ENCODE results near the gene CARHSP1. TPM values are rescaled to one million over a fixed set of nuclear protein-coding genes. Genes with fewer than 3 reads are reported as not detected.

Gene CARHSP1
- total and polyA plus RNA-seq, 2 of the 4 experiments (the other 2 are of a cell fraction) = 121 to 138 TPM

GRCh38 chr16:8847623-8848022 is 21.2 kb downstream of the CARHSP1 start (continued):
- TF ChIP-seq CTCF (conservative IDR thresholded peaks at IDR 0.05; ENCODE audit: low read depth, low read length) = no peak

- no peak overlapping the region for H3K27ac ChIP-seq (ENCODE audit: insufficient read depth, low read length)
- intact Hi-C loops (cut with micrococcal nuclease) = no loop called here
- CTCF ChIA-PET = no interaction called here
These were observed 21.7 kb downstream of the CARHSP1 start for GRCh38 chr16:8847145-8847544.

More at GRCh38 chr16:8847145-8847544, 21.7 kb downstream of the CARHSP1 start:
- dilution Hi-C loops (cut with HindIII; ENCODE audit: low sequenced_read_pairs, unreplicated experiment) (no loop called here), in situ Hi-C loops (cut with MboI; ENCODE audit: low sequenced_read_pairs) (no loop called here)
- WGBS, 2 experiments (ENCODE audit: extremely low coverage in 2 of 2, insufficient read length in 1 of 2) = 82% methylated on average over 7 of the region's 13 CpGs; no CpG with 5 or more reads in 1 of the 2 experiments
- DNase-seq = no peak
- Histone ChIP-seq H2BK5ac (ENCODE audit: low read depth, low read length, poor library complexity, severe bottlenecking) (no peak overlapping the region), H3K14ac (replicated peaks; ENCODE audit: low read depth, low read length) (no peak overlapping the region), H3K36me3 (ENCODE audit: control insufficient read depth, insufficient read depth, low read length) (peaks cover 45% of the 10 kb centered on the region), H2BK20ac (ENCODE audit: low read depth, low read length) (no peak overlapping the region), H2AK5ac (ENCODE audit: low read depth, low read length) (no peak overlapping the region), H3K18ac (ENCODE audit: low read depth, low read length) (no peak overlapping the region), H3K4ac (ENCODE audit: low read depth, low read length) (no peak overlapping the region), H2AFZ (replicated peaks; ENCODE audit: low read length, poor library complexity) (no peak overlapping the region), H3K9ac (ENCODE audit: low read depth, low read length) (no peak overlapping the region), H3K4me3 (ENCODE audit: insufficient read depth, low read depth, low read length) (no peak overlapping the region), H3K4me1 (ENCODE audit: control insufficient read depth, insufficient read depth, low read length) (peaks cover 21% of the 10 kb centered on the region), H2BK120ac (ENCODE audit: low read depth, low read length) (no peak overlapping the region), H4K20me1 (ENCODE audit: insufficient read depth, low read length) (peaks cover 66% of the 10 kb centered on the region), H2BK15ac (ENCODE audit: low read depth, low read length) (no peak overlapping the region), H4K91ac (ENCODE audit: insufficient read depth, low read depth, low read length) (no peak overlapping the region), H2AK9ac (replicated peaks; ENCODE audit: low read depth, low read length, poor library complexity) (no peak overlapping the region), H3K79me1 (ENCODE audit: low read depth in 1 of 2, low read length in 2 of 2) (peaks cover 21 to 60% of the 10 kb centered on the region in 2 experiments; a peak in 3 of 4 replicates), H3K27me3 (ENCODE audit: control insufficient read depth, insufficient read depth, low read length) (no peaks in the 10 kb centered on the region), H4K8ac (ENCODE audit: low read depth in 2 of 2, low read length in 2 of 2) (no peak overlapping the region), H3K4me2 (ENCODE audit: low read depth, low read length) (no peak overlapping the region), H3K9me3 (ENCODE audit: control insufficient read depth, insufficient read depth, low read length) (no peaks in the 10 kb centered on the region), H4K5ac (ENCODE audit: low read depth, low read length) (no peak overlapping the region), H3K23ac (ENCODE audit: low read depth, low read length) (no peak overlapping the region), H3K9me1 (ENCODE audit: insufficient read depth, low read length) (peaks cover 15% of the 10 kb centered on the region), H3K56ac (ENCODE audit: extremely low read depth, insufficient read depth, low read length) (no peak overlapping the region)
- POLR2A ChIA-PET (ENCODE audit: unreplicated experiment) = no interaction called here
- BruUV-seq (replicated peaks) = no TSS peak
- TF ChIP-seq RAD21 (IDR thresholded peaks at IDR 0.05; ENCODE audit: low read length) (no peak), RCOR1 (IDR thresholded peaks at IDR 0.05; ENCODE audit: insufficient replicate concordance, low read length) (no peak), SMC3 (IDR thresholded peaks at IDR 0.05; ENCODE audit: low read depth, low read length) (no peak), USF2 (IDR thresholded peaks at IDR 0.05; ENCODE audit: low read depth, low read length) (no peak), ELK1 (IDR thresholded peaks at IDR 0.05; ENCODE audit: borderline replicate concordance, low read depth, low read length) (no peak), MAZ (IDR thresholded peaks at IDR 0.05; ENCODE audit: borderline replicate concordance, low read depth, low read length) (no peak), CEBPB (IDR thresholded peaks at IDR 0.05; ENCODE audit: low read depth, low read length) (no peak), MAFK (IDR thresholded peaks at IDR 0.05; ENCODE audit: low read depth, low read length) (no peak)
- ATAC-seq (ENCODE audit: low read depth) = no peak
